ENCODE results near the gene THBS1.

The THBS1 gene

DNA sequence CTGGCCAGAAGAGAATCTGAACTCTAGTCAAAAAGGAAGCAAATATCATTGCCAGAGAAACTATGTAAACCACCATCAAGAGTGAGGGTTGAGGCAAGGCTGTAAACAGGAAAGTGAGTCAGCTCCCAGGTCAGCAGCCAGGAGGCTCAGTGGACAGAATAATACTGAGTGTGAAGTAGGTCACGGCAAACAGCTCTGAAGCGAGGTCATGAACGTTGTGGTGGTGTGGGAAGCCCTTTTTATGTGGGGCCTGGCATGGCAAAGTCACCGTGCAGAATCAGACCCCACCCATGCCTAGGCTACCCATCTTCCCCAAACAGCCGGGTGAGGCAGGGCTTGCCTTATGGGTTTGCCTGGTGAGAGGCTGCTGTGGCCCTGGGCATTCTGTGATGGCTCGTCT is 43.9 kb downstream of the THBS1 start:
- Histone ChIP-seq H3K27ac (ENCODE audit: low read length) (peak overlapping the region; percentile 79), H3K9ac (ENCODE audit: low read length) (no peak overlapping the region; the same call in 1 of the 2 replicates), H3K27me3 (replicated peaks; ENCODE audit: insufficient read depth, low read length) (no peaks in the 10 kb centered on the region), H3F3A (ENCODE audit: insufficient read depth, low read length) (peaks cover 27% of the 10 kb centered on the region), H3K4me1 (ENCODE audit: low read length) (peaks cover 57% of the 10 kb centered on the region), H3K79me2 (ENCODE audit: low read length) (no peaks in the 10 kb centered on the region), H3K9me3 (replicated peaks; ENCODE audit: insufficient read depth, low read length) (no peaks in the 10 kb centered on the region), H3K4me2 (ENCODE audit: low read depth, low read length) (peak overlapping the region; percentile 68), H3K36me3 (replicated peaks; ENCODE audit: insufficient read depth, low read length) (no peaks in the 10 kb centered on the region), H3K9me2 (replicated peaks; ENCODE audit: insufficient read depth, low read length) (no peaks in the 10 kb centered on the region), H2AFZ (ENCODE audit: low read length) (peak overlapping the region; percentile 40), H4K20me1 (ENCODE audit: insufficient read depth, low read length) (no peaks in the 10 kb centered on the region), H3K4me3 (ENCODE audit: low read length) (peak overlapping the region; percentile 1; the same call in 1 of the 2 replicates)
- peak; percentile 80 for DNase-seq
- no peak for TF ChIP-seq EZH2phosphoT487 (IDR thresholded peaks at IDR 0.05; ENCODE audit: low read length)
- TF ChIP-seq EZH2 (optimal IDR thresholded peaks at IDR 0.05; ENCODE audit: low read depth, low read length): no peak
- TF ChIP-seq, protein P1, sequence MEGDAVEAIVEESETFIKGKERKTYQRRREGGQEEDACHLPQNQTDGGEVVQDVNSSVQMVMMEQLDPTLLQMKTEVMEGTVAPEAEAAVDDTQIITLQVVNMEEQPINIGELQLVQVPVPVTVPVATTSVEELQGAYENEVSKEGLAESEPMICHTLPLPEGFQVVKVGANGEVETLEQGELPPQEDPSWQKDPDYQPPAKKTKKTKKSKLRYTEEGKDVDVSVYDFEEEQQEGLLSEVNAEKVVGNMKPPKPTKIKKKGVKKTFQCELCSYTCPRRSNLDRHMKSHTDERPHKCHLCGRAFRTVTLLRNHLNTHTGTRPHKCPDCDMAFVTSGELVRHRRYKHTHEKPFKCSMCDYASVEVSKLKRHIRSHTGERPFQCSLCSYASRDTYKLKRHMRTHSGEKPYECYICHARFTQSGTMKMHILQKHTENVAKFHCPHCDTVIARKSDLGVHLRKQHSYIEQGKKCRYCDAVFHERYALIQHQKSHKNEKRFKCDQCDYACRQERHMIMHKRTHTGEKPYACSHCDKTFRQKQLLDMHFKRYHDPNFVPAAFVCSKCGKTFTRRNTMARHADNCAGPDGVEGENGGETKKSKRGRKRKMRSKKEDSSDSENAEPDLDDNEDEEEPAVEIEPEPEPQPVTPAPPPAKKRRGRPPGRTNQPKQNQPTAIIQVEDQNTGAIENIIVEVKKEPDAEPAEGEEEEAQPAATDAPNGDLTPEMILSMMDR (IDR thresholded peaks at IDR 0.05; ENCODE audit: low read length): no peak

DNA sequence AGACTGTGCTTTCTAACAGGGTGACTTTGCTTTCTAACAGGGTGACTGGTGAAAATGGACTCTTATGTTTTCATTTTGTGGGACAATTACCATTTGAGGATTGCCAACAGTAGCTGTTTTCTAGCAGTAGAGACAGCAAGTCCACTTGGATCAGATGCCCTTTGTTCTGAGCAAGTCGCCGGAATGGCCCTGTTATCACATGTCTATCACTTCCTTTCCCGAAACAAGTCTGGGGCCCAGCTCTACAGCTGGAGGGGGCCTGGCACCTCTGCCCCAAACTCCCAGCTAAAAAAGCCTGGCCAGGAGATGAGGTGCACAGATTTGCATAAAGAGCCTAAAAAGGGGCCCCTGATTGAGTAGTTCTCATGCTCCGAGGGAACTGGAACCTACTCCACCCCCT is 44.6 kb downstream of the THBS1 start:
- H3F3A ChIP-seq (ENCODE audit: insufficient read depth, low read length): peaks cover 27% of the 10 kb centered on the region
- DNase-seq: no peak
- peak overlapping the region; percentile 79; the same call in 1 of the 2 replicates for H3K27ac ChIP-seq (ENCODE audit: low read length)
- H3K9ac ChIP-seq (ENCODE audit: low read length): no peak overlapping the region
- no peaks in the 10 kb centered on the region for H3K27me3 ChIP-seq (replicated peaks; ENCODE audit: insufficient read depth, low read length)
- H3K4me2 ChIP-seq (ENCODE audit: low read depth, low read length): 0 out of 2 replicates have a peak overlapping the region, but pooled peaks have one; percentile 68
- H3K79me2 ChIP-seq (ENCODE audit: low read length): no peaks in the 10 kb centered on the region
- no peaks in the 10 kb centered on the region for H4K20me1 ChIP-seq (ENCODE audit: insufficient read depth, low read length)
- H3K4me3 ChIP-seq (ENCODE audit: low read length): no peak overlapping the region
- TF ChIP-seq, protein P1 (IDR thresholded peaks at IDR 0.05; ENCODE audit: low read length): no peak
- TF ChIP-seq EZH2 (optimal IDR thresholded peaks at IDR 0.05; ENCODE audit: low read depth, low read length) (no peak), EZH2phosphoT487 (IDR thresholded peaks at IDR 0.05; ENCODE audit: low read length) (no peak)
- no peaks in the 10 kb centered on the region for H3K9me2 ChIP-seq (replicated peaks; ENCODE audit: insufficient read depth, low read length)
- no peaks in the 10 kb centered on the region for H3K36me3 ChIP-seq (replicated peaks; ENCODE audit: insufficient read depth, low read length)
- no peaks in the 10 kb centered on the region for H3K9me3 ChIP-seq (replicated peaks; ENCODE audit: insufficient read depth, low read length)
- H2AFZ ChIP-seq (ENCODE audit: low read length): peak overlapping the region; percentile 40; the same call in 1 of the 2 replicates
- H3K4me1 ChIP-seq (ENCODE audit: low read length): peaks cover 62% of the 10 kb centered on the region

DNA sequence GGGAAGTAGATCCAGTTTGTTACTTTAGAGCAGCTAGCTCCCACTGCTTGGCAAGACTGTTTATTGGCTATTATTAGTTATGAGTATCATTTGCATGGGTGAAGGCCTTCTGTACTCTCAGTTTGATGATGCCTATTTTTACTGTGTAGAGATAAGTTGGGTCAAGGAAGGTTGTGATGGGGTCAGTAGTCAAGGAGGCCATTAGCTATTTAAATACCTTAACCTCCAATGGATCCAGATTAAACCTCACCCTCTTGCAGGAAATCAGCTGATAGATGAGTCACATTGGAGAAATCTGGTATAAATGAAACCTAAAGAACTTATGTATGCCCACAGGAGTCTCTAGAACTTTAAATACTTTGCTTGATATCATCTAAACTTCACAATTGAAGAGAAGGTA is 45.0 kb downstream of the THBS1 start:
- TF ChIP-seq EZH2phosphoT487 (IDR thresholded peaks at IDR 0.05; ENCODE audit: low read length) (no peak), EZH2 (optimal IDR thresholded peaks at IDR 0.05; ENCODE audit: low read depth, low read length) (no peak)
- TF ChIP-seq, protein P1 (IDR thresholded peaks at IDR 0.05; ENCODE audit: low read length): no peak
- H3K9ac ChIP-seq (ENCODE audit: low read length): no peak overlapping the region
- H3K27me3 ChIP-seq (replicated peaks; ENCODE audit: insufficient read depth, low read length): no peaks in the 10 kb centered on the region
- H3K79me2 ChIP-seq (ENCODE audit: low read length): no peaks in the 10 kb centered on the region
- no peak for DNase-seq
- H3K9me2 ChIP-seq (replicated peaks; ENCODE audit: insufficient read depth, low read length): no peaks in the 10 kb centered on the region
- no peaks in the 10 kb centered on the region for H3K36me3 ChIP-seq (replicated peaks; ENCODE audit: insufficient read depth, low read length)
- H2AFZ ChIP-seq (ENCODE audit: low read length): no peak overlapping the region
- H4K20me1 ChIP-seq (ENCODE audit: insufficient read depth, low read length): no peaks in the 10 kb centered on the region
- H3K9me3 ChIP-seq (replicated peaks; ENCODE audit: insufficient read depth, low read length): no peaks in the 10 kb centered on the region
- no peak overlapping the region for H3K4me3 ChIP-seq (ENCODE audit: low read length)
- H3F3A ChIP-seq (ENCODE audit: insufficient read depth, low read length): peaks cover 27% of the 10 kb centered on the region
- H3K4me2 ChIP-seq (ENCODE audit: low read depth, low read length): no peak overlapping the region
- no peak overlapping the region for H3K27ac ChIP-seq (ENCODE audit: low read length)
- H3K4me1 ChIP-seq (ENCODE audit: low read length): peaks cover 62% of the 10 kb centered on the region

Data from MM.1S (cell line).